Measurements from ENCODE around the gene CUTC. TPM values are rescaled to one million over a fixed set of nuclear protein-coding genes. Genes with fewer than 3 reads are reported as not detected.
"Not testable (repeated sequence)": the region's sequence is repeated elsewhere in the genome, so short reads cannot be mapped to it uniquely, and the experiment has no call there.

CUTC gene
- total and polyA plus RNA-seq, 2 donors (not counting 3 experiments of a cell fraction or from before 2014, with no cell fraction given) = 20.4 to 23.1 TPM

GRCh38 chr10:99743841-99744240 is 11.8 kb downstream of the CUTC start:
- DNase-seq (ENCODE audit: low read depth, low spot score) (no peak), FAIRE-seq (no peak)
- no peak overlapping the region for H3K4me2 ChIP-seq (ENCODE audit: insufficient read depth, low read length)
- H3K27me3 ChIP-seq (ENCODE audit: control insufficient read depth in 2 of 2, insufficient read depth in 2 of 2, low read length in 2 of 2) = no peaks in the 10 kb centered on the region
- dilution Hi-C loops (cut with MboI; ENCODE audit: extremely low pct_ligation_motif_present, low sequenced_read_pairs) = no loop called here
- BruUV-seq (replicated peaks) = no TSS peak
- H3K36me3 ChIP-seq (ENCODE audit: control insufficient read depth in 2 of 2, extremely low read depth in 1 of 2, insufficient read depth in 2 of 2, low read length in 2 of 2) = peaks cover 16 to 17% of the 10 kb centered on the region in 2 experiments
- no peaks in the 10 kb centered on the region for H3K9me3 ChIP-seq (replicated peaks; ENCODE audit: control insufficient read depth, insufficient read depth, low read length)
- H2AFZ ChIP-seq (ENCODE audit: low read depth, low read length) = no peak overlapping the region
- no peak overlapping the region for H3K4me3 ChIP-seq (replicated peaks in 1 of 3; ENCODE audit: insufficient read depth in 1 of 3, low read depth in 1 of 3, low read length in 3 of 3)
- H4K20me1 ChIP-seq (replicated peaks; ENCODE audit: control insufficient read depth, extremely low read depth, insufficient read depth, low read length) = no peaks in the 10 kb centered on the region
- ChIA-PET CTCF (interaction anchor here (1.9 kb wide), 1 partner anchor 12 kb away, joined by 4 read pairs; the partner anchor contains the start of genes COX15 and CUTC), POLR2A (no interaction called here)
- H3K27ac ChIP-seq (ENCODE audit: insufficient read depth, low read depth, low read length) = no peak overlapping the region
- intact Hi-C loops (cut with micrococcal nuclease) = no loop called here
- H3K9me1 ChIP-seq (replicated peaks; ENCODE audit: control insufficient read depth, extremely low read depth, insufficient read depth, low read length) = no peaks in the 10 kb centered on the region
- TF ChIP-seq POLR2A (IDR thresholded peaks at IDR 0.05; ENCODE audit: low read depth, low read length) = no peak
- no peak for TF ChIP-seq MYC (IDR thresholded peaks at IDR 0.05; ENCODE audit: low read depth, low read length)
- TF ChIP-seq CTCF (IDR thresholded peaks at IDR 0.05; ENCODE audit: extremely low read depth in 1 of 2, insufficient read depth in 1 of 2, low read depth in 1 of 2, low read length in 2 of 2) = no peak
- H3K9ac ChIP-seq (replicated peaks; ENCODE audit: extremely low read depth, insufficient read depth, low read length) = no peak overlapping the region
- H3K79me2 ChIP-seq (ENCODE audit: control insufficient read depth, insufficient read depth, low read length) = peaks cover 4% of the 10 kb centered on the region
- no peaks in the 10 kb centered on the region for H3K4me1 ChIP-seq (ENCODE audit: control insufficient read depth, extremely low read depth, insufficient read depth, low read length)

GRCh38 chr10:99746166-99746565 is 14.1 kb downstream of the CUTC start:
- H3K4me1 ChIP-seq (ENCODE audit: control insufficient read depth, extremely low read depth, insufficient read depth, low read length); H3K79me2 ChIP-seq (ENCODE audit: control insufficient read depth, insufficient read depth, low read length); H4K20me1 ChIP-seq (replicated peaks; ENCODE audit: control insufficient read depth, extremely low read depth, insufficient read depth, low read length); H3K4me2 ChIP-seq (ENCODE audit: insufficient read depth, low read length); intact Hi-C loops (cut with micrococcal nuclease); FAIRE-seq; dilution Hi-C loops (cut with MboI; ENCODE audit: extremely low pct_ligation_motif_present, low sequenced_read_pairs); DNase-seq (ENCODE audit: low read depth, low spot score); H3K27ac ChIP-seq (ENCODE audit: insufficient read depth, low read depth, low read length); H3K9me1 ChIP-seq (replicated peaks; ENCODE audit: control insufficient read depth, extremely low read depth, insufficient read depth, low read length); H3K4me3 ChIP-seq (replicated peaks in 1 of 3; ENCODE audit: insufficient read depth in 1 of 3, low read depth in 1 of 3, low read length in 3 of 3); H3K27me3 ChIP-seq (ENCODE audit: control insufficient read depth in 2 of 2, insufficient read depth in 2 of 2, low read length in 2 of 2); H3K9ac ChIP-seq (replicated peaks; ENCODE audit: extremely low read depth, insufficient read depth, low read length); CTCF ChIA-PET; BruUV-seq (replicated peaks); H2AFZ ChIP-seq (ENCODE audit: low read depth, low read length); H3K9me3 ChIP-seq (replicated peaks; ENCODE audit: control insufficient read depth, insufficient read depth, low read length); POLR2A ChIA-PET: not testable (repeated sequence)
- peaks cover 16 to 20% of the 10 kb centered on the region in 2 experiments for H3K36me3 ChIP-seq (ENCODE audit: control insufficient read depth in 2 of 2, extremely low read depth in 1 of 2, insufficient read depth in 2 of 2, low read length in 2 of 2)
